OCI-LY1 (cell line): Measurements from ENCODE around the gene CCL14.

Experiments
- CTCF ChIP-seq: fragments of 200-600 bp; sonication (generic), shearing (Covaris generic); IDR thresholded peaks from 2 replicates; pipeline ENCODE4 v1.5.1; 2017; ENCODE audit warnings: mild to moderate bottlenecking, antibody characterized with exemption, low read length, moderate library complexity, mixed read lengths
- EZH2 ChIP-seq: fragments of 200-600 bp; sonication (generic), shearing (Covaris generic); IDR thresholded peaks from 2 replicates; pipeline ENCODE4 v1.8.0; 2017; ENCODE audit warnings: borderline replicate concordance, mixed run types, mild to moderate bottlenecking, antibody characterized with exemption, low read length, moderate library complexity, mixed read lengths

- no peak for TF ChIP-seq CTCF
- TF ChIP-seq EZH2, result no peak
Observed at GRCh38 chr17:35934760-35935159, 51.8 kb downstream of the CCL14 start.
